ENCODE measurements around the gene FABP7.

The FABP7 gene

GRCh38 chr6:122766256-122766655 is 13.3 kb upstream of the FABP7 start:
- DNase-seq = no peak

GRCh38 chr6:122770835-122771601 is 8.5 kb upstream of the FABP7 start:
- no peak for DNase-seq

- DNase-seq = no peak
Measured at GRCh38 chr6:122772724-122773415, 6.6 kb upstream of the FABP7 start.

DNA sequence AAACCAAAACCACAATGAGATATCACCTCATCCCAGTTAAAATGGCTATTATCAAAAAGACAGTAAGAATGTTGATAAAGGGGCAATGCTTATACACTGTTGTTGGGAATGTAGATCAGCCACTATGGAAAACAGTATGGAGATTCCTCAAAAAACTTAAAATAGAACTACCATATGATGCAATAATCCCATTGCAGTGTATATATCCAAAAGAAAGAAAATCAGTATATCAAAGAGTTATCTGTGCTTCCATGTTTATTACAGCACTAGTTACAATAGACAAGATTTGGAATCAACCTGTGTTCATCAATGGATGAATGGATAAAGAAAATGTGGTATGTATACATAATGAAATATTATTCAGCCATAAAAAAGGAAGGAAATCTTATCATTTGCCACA is 3.5 kb upstream of the FABP7 start:
- no peak for DNase-seq

- no peak for DNase-seq
Measured at GRCh38 chr6:122778302-122778701, 1.2 kb upstream of the FABP7 start.

DNA sequence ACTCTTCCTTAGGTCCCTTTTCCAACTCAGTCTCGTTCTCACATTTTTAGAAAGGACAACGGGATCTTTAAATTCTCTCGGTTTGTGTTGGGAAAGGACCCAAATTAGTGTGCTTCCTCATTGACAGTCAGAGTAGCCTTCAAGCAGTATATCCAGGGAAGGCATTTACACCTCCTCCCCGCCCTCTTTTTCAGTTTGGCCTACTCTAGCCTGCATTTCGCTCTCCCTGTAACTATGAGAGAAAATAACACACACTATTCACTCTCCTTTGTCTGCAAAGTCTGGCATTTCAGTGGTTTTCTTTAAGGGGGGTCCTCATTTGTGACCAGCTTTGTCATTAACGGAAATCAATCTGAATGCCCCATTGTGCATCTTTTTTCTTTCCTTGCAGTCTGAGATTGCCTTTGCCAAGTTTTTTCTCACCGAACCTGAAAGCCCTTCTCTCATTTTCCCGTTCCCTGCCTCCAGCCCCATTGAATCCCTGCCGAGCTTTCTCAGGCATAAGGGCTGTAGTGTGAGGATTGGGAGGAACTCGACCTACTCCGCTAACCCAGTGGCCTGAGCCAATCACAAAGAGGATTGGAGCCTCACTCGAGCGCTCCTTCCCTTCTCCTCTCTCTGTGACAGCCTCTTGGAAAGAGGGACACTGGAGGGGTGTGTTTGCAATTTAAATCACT is 393 bp upstream of the FABP7 start:
- no peak for DNase-seq

DNA sequence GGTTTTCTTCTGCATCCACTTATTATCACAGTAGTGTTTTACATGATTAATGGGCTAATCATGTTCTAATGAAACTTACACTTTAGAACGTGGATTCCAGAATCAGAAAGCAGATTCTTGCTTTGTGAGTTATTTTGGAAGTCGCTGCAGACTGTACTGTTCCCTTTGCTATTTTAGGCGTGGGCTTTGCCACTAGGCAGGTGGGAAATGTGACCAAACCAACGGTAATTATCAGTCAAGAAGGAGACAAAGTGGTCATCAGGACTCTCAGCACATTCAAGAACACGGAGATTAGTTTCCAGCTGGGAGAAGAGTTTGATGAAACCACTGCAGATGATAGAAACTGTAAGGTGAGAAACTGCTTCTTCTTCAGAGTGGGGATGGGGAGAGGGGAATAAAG is 598 bp downstream of the FABP7 start:
- DNase-seq = no peak

DNA sequence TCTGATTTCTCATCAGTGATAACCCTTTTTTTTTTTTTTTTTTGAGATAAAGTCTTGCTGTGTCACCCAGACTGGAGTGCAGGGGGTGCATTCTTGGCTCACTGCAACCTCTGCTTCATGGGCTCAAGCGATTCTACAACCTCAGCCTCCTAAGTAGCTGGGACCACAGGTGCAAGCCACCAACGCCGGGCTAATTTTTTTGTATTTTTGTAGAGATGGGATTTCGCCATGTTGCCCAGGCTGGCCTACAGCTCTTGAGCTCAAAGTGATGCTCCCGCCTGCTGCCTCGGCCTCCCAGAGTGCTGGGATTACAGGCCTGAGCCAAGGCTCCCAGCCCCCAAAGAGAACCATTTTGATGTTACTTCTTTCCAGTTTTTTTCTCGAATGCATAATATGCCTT is 2.2 kb downstream of the FABP7 start:
- DNase-seq = no peak

DNA sequence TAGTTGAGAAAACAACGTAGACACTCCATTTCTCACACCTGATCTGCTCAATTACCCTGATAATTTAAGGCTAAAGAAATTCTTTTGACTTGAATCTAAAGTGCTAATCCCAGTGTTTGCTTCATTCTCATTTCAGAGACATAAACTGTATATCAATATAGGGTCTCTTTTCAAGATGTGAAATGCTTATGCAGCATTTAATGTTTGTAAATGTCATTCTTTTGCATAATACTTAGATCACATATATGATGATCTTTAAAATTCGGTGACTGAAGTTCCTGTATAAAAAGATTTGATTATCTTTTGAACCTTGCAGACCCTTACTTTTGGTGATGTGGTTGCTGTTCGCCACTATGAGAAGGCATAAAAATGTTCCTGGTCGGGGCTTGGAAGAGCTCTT is 3.9 kb downstream of the FABP7 start:
- DNase-seq = no peak

DNA sequence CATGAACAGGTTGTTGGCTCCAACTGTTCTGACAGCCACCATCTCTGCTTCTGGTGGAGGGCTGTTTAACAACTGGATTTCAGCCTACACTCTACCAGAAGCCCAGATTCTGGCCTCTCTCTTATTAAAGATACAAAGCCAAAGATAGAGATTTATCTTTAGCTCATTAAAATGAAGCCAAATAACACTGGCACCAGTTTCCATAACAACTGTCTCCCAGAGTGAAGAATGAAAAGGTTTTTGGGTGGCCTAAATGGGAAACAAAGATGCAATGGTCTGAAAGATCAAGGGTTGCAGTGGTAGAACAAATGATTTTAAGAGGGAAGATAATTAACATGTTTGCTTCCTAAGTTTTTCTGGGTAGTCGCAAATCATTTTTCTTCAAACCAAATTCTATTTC is 6.4 kb downstream of the FABP7 start:
- no peak for DNase-seq

- no peak for DNase-seq
Measured at GRCh38 chr6:122787721-122788120, 8.2 kb downstream of the FABP7 start.

DNA sequence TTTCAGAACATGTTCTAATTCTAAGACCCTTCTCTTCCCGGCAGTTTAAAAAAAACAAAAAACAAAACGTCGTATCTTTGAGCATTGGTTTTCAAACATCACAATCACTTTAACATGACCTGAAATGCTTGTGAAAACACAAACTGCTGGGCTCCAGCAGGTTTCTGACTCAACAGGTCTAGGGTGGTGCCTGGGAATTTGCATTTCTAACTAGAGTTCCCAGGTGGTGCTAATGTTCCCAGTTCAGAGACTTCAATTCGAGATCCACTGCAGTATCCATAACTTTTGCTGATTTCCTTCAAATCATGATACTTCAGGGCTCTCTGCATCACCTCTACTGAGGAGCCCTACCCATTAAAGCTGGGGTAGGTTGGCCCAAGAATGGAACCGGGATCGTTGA is 8.7 kb downstream of the FABP7 start:
- no peak for DNase-seq

DNA sequence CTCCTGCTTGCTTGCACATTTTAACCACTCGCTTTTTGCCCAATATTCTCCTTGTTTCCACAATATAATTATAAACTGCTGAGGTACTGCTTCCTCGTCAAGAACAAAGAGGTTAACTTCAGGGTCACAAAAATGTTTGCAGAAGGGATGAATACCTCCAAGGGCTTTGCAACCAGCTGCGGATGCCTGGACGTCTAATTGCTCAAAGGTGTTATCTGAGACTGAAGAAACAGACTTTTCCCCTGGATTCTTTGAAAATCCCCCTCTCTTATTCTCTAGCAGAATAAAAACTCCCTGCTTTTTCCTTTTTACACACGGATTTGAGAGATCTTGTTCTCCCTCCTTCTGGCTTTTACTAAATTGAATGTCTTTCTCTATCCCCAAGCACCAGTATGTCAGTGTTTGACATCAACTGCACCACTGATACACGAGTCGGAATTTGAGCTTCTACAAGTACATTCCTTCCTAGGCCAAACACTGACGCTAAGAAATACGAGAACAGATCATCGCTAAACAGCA is 9.2 kb downstream of the FABP7 start:
- DNase-seq = no peak

DNA sequence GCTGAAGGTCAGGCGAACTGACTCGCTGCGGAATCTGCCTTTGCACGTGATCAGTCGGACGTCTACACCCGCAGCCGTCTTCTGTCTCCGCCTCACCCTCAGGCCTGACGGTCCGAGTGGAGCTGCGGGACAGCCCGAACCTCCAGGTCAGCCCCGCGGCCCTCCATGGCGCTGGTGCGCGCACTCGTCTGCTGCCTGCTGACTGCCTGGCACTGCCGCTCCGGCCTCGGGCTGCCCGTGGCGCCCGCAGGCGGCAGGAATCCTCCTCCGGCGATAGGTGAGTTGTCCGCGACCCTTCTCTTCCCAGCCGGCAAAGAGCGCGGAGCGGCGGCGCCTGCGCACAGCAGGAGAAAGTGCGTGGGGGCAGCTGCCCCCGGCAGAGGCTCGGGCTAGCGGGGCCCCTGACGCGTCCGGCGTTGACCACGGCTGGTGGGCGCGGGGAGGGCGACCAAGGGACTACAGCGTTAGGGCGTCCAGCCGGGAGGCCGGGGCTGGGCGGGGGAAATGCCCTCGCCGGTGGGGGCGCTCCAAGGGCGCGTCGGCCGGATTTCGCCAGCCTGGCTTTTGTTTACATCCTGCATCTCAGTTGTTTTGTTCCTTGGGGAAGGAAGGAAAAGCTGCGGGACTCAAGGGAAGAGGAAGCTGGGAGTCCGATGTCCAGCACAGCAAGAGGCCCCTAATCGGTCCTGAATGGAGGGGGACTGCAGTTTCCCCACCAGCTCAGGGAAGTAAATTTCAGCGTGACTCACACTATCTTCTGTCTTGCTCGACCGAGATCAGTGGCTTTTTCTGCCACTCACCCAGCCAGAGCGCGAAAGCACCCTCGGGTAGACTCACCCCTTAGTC is 9.9 kb downstream of the FABP7 start, which contains the start of gene SMPDL3A:
Gene SMPDL3A (plus strand): TSS at position 77 of the 846 bp plus-strand sequence. CDS start 89 bp downstream, at position 166.
- peak; percentile 48 for DNase-seq

GRCh38 chr6:122790028-122790422 is 10.5 kb downstream of the FABP7 start:
- no peak for DNase-seq

DNA sequence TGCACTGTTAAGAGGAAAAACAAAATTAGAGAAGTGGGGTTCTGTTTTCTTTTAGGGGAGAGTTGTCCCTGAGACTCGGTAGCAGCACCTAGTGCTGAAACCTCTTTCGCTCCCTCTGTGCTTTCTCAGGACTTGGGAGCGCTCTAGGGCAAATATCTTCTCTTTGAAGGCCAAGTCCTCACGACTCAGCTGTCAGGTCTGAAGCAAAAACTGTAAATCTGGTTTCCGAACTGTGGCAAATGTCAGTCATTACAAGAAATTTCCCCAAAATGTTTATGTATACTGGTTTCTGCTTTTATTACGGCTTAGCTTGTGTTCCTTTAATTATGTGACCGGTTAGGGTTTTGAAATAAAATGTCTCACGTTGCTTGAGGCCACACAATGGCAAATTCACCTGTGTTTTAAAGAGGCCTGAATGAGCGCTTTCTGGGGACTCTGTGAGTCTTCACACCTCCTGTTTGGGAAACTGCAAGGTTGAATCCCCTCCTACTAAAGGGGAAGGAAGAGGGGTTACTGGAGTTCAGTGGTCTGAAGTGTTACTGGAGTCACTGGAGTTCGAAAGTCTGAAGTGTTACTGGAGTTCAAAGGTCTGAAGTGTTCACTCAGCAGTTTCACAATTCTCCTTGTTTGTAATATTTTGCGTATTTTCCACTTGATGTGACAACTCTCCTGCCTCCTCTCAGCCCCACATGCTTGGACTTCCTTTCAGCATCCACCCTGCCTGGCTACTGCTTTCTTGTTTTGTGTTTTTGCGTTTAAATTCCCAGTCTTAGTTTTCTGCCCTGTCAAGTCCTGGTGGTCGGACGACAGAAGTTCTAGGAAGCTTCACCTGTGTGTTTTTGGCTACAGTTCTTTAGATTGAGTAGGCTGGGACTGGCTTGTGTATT is 11.2 kb downstream of the FABP7 start:
- DNase-seq = no peak

DNA sequence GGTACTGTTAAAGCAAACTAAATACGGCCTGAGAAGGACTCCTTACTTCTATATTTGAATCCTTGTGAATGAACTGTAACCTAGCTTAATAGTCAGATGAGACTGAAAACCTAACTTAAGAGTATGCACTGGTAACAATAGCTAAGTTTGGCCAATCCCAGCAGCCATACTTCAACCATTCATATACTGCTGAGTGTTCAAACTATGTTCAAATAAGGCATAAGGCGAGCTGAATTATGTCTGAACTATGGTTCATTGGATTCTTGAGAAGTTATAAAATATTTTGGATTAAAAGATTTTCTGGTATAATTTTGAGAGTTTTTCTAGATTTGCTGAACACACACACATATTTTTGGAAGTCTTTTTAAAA is 11.8 kb downstream of the FABP7 start:
- no peak for DNase-seq

DNA sequence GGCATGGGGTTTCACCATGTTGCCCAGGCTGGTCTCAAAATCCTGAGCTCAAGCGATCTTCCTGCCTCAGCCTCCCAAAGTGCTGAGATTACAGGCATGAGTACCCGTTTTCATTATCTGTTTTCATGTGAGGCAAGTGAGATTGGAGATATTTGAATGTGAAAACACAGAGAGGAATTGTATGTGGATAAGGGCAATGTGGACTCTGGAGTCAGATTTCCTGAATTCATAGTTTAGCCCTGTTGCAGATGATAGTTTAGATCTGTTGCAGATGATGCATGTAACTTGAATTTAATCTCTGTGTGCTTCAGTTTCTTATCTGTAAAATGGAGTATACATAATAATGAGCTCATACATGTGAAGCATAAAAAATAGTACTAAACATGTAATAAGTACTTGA is 13.2 kb downstream of the FABP7 start:
- no peak for DNase-seq

GRCh38 chr6:122797537-122797936 is 18.0 kb downstream of the FABP7 start:
- DNase-seq = no peak

- peak; percentile 30 for DNase-seq
Measured at GRCh38 chr6:122798099-122798641, 18.7 kb downstream of the FABP7 start.

GRCh38 chr6:122799140-122799745 is 19.7 kb downstream of the FABP7 start:
- DNase-seq = no peak

Data from stimulated activated CD8-positive, alpha-beta memory T cell treated with anti-CD3 and anti-CD28 coated beads, Interleukin-4, amount 100 ng/mL, for 48 hours (primary cell).